Neural cell (in vitro differentiated cells): ENCODE data around the gene IL11.
A peak's percentile ranks its signal among the peaks of the same experiment; 100 is the strongest.

Source experiments
- CTCF ChIP-seq: fragments of 450-650 bp; IDR thresholded peaks from 2 replicates; pipeline ENCODE4 v1.5.1; 2014; ENCODE audit warnings: antibody characterized with exemption, mild to moderate bottlenecking, moderate library complexity; ENCODE audit not compliant: poor library complexity, severe bottlenecking
- EP300 ChIP-seq: fragments of 450-650 bp; conservative IDR thresholded peaks from 2 replicates; pipeline ENCODE4 v1.6.1; 2014; ENCODE audit warnings: antibody characterized with exemption, mild to moderate bottlenecking, moderate library complexity; ENCODE audit not compliant: poor library complexity, severe bottlenecking
- POLR2AphosphoS5 ChIP-seq: IDR thresholded peaks from 2 replicates; pipeline ENCODE4 v1.6.1; 2012

DNA sequence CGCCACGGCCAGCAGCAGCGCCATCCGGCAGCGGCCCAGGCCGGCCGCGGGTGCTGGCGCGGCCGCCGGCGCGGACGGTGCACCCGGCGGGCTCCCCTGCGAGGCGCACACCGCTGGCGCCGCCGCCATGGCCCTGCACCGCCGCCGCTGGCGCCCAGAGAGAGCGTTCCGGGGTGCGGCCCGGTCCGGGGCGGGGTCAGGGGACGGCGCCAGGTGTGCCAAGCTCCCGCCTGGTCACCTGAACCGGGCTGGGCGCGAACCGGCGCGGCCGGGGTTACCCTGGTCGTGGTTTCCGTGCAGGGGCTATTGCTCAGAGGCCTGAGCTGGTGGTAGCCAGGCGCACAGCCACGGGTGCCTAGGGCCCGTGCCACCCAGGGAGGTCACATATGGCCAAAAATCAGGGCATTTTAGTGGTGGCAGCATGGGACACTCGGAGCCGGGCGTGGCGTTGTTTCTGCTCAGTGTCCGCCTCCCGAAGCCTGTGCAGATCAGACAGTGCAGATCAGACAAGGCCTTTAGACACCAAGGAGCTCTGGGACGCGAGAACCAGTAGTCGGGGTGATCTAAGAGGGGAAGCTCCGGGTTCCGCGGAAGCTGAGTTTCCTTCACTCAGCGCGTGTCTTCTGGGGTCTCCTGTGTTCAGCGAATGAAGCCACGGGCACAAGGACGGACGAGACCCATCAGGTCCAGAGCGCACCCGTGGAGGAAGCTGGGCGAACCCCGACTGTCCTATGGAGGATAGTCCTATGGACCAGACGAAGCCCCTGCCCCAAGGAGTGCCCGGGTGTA is 14.1 kb upstream of the IL11 start, which contains the start of gene TMEM238:
- TF ChIP-seq CTCF (peak; percentile 4), POLR2AphosphoS5 (no peak), EP300 (no peak)
